Daoy (cell line): Measurements from ENCODE around the gene DIPK1B. TPM values are rescaled to one million over a fixed set of nuclear protein-coding genes. Genes with fewer than 3 reads are reported as not detected.

Experiments used
- DNase-seq: peaks from one replicate; pipeline ENCODE4 v3.0.0-alpha.2; 2015; ENCODE audit warnings: low read depth
- total RNA-seq: library from RNA; depleted of rRNA; stranded (reverse); fragments of >200 nt; shearing (Covaris generic); gene quantifications from 2 replicates; pipeline ENCODE4 v1.2.3, GENCODE V29; 2014

DIPK1B gene
- total RNA-seq, 1 experiment from 2014 or later: 6.6 TPM

- no peak for DNase-seq
These were observed 39.0 kb upstream of the DIPK1B start for GRCh38 chr9:136673088-136673974.

GRCh38 chr9:136673975-136674785, 38.2 kb upstream of the DIPK1B start:
- no peak for DNase-seq

- no peak for DNase-seq
These were observed 37.5 kb upstream of the DIPK1B start for GRCh38 chr9:136674786-136675349.

- no peak for DNase-seq
These were observed 36.7 kb upstream of the DIPK1B start for GRCh38 chr9:136675477-136676296.

- no peak for DNase-seq
These were observed 36.0 kb upstream of the DIPK1B start for GRCh38 chr9:136676297-136676794.

GRCh38 chr9:136676920-136677686, 35.3 kb upstream of the DIPK1B start:
- no peak for DNase-seq

GRCh38 chr9:136678034-136678433, 34.3 kb upstream of the DIPK1B start:
- DNase-seq: no peak

- no peak for DNase-seq
These were observed 33.7 kb upstream of the DIPK1B start for GRCh38 chr9:136678624-136679023.

- no peak for DNase-seq
These were observed 32.9 kb upstream of the DIPK1B start for GRCh38 chr9:136679431-136679941.

- DNase-seq: no peak
These were observed 31.3 kb upstream of the DIPK1B start for GRCh38 chr9:136681029-136681428.

- DNase-seq: no peak
These were observed 30.2 kb upstream of the DIPK1B start for GRCh38 chr9:136681945-136682699.

GRCh38 chr9:136682710-136683109, 29.7 kb upstream of the DIPK1B start:
- DNase-seq: no peak

GRCh38 chr9:136683173-136683745, 29.1 kb upstream of the DIPK1B start:
- no peak for DNase-seq

GRCh38 chr9:136683755-136684154, 28.6 kb upstream of the DIPK1B start:
- no peak for DNase-seq

- no peak for DNase-seq
These were observed 28.0 kb upstream of the DIPK1B start for GRCh38 chr9:136684339-136684738.

- DNase-seq: no peak
These were observed 27.6 kb upstream of the DIPK1B start for GRCh38 chr9:136684799-136685198.

GRCh38 chr9:136685216-136685615, 27.2 kb upstream of the DIPK1B start:
- DNase-seq: no peak

GRCh38 chr9:136685790-136686533, 26.4 kb upstream of the DIPK1B start:
- no peak for DNase-seq

- DNase-seq: no peak
These were observed 25.9 kb upstream of the DIPK1B start for GRCh38 chr9:136686534-136686793.
